ENCODE measurements around the gene SPACA6.
"Not testable (repeated sequence)": the region's sequence is repeated elsewhere in the genome, so short reads cannot be mapped to it uniquely, and the experiment has no call there.

SPACA6 gene

GRCh38 chr19:51706885-51707284 is 13.8 kb downstream of the SPACA6 start:
- DNase-seq, result no peak

DNA sequence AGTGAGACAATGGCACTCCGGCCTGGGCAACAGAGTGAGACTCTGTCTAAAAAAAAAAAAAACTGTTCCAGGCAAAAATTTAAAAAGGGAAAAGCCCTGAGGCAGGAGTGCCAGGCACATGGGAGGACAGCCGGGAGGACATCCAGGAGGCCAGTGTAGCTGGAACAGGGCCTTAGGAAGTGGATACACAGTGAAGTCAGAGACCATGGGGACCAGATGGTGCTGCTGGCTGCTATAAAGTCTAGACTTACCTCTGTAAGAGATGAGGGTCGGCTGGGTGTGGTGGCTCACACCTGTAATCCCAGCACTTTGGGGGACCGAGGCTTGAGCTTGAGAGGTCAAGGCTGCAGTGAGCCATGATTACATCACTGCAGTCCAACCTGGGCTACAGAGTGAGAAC is 15.7 kb downstream of the SPACA6 start:
- DNase-seq, result no peak

GRCh38 chr19:51709575-51709974 is 16.4 kb downstream of the SPACA6 start:
- DNase-seq, result no peak

DNA sequence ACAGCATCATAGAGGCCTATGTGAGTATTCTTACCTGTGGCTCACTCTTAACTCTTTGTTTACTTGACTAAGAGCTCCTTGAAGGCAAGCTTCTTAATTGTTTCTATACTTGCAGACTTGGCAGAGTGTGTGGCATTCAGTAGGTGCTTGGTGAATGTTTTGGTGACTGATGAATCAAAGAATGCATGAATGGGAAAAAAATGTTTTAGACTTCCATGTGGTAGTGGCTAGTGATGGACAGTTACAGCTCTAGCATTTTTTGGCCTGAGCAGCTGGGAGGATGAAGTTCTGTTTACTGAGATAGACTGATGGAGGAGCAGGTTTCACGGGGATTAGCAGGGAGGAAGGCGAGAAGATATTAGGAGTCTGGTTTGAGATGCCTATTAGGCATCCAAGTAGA is 17.0 kb downstream of the SPACA6 start:
- DNase-seq, result no peak

DNA sequence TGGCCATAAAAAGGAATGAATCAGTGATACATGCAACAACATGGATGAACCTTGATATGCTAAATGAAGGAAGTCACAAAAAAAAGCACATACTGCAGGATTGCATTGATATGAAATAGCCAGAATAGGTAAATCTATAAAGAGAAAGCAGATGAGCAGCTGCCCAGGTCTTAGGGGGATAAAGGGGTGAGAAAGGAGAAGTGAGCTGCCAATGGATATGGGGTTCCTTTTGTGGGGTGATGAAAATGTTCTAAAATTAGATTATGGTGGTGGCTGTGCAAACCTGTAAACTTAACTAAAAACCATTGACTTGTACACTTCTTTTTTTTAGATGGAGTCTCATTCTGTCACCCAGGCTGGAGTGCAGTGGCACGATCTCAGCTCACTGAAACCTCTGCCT is 18.6 kb downstream of the SPACA6 start:
- DNase-seq, result no peak

- DNase-seq, result peak; percentile 9
Observed at GRCh38 chr19:51712461-51713081, 19.4 kb downstream of the SPACA6 start.

GRCh38 chr19:51713319-51714285 is 20.5 kb downstream of the SPACA6 start:
- DNase-seq, result no peak

GRCh38 chr19:51714848-51715247 is 21.7 kb downstream of the SPACA6 start:
- DNase-seq, result no peak

DNA sequence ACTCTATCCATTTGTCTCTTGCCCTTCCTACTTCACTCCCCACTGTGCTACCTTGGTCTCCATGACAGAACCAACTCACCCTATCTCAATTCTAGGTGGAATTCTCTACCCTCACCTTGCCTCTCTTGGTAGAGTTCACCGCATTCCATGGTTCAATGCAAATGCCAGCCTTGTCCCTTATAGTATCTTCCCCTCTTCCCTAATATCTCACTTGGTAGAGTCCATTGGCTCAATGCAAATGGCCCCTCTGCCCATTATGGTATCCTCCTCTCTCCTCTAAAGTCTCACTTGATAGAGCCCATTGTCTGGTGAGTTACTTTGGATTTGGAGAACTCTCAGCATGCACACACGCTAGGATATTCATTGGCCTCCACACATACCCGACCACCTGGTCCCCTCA is 22.7 kb downstream of the SPACA6 start:
- no peak for DNase-seq

GRCh38 chr19:51716925-51717324 is 23.8 kb downstream of the SPACA6 start:
- no peak for DNase-seq

GRCh38 chr19:51719251-51719988 is 26.3 kb downstream of the SPACA6 start:
- DNase-seq, result no peak

DNA sequence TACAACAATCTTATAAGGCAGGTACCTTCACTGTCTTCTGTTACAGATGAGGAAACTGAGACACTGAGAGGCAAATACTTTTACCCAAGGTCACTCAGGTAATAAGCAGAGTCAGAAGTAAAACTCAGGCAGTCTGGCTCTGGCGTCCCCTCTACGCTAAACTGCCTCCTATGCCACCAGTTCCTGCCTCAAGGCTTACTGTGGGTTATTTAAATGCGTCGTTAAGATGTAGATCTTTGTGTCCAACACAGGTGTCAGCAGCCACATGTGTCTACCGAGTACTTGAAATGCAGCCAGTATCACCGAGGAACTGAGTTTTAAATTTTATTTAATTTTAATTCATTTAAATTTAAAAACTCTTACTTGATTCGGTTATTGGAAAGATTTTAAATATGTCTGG is 28.8 kb downstream of the SPACA6 start:
- DNase-seq, result no peak

- no peak for DNase-seq
Observed at GRCh38 chr19:51722492-51722891, 29.4 kb downstream of the SPACA6 start.

- DNase-seq, result no peak
Observed at GRCh38 chr19:51724543-51724942, 31.4 kb downstream of the SPACA6 start.

DNA sequence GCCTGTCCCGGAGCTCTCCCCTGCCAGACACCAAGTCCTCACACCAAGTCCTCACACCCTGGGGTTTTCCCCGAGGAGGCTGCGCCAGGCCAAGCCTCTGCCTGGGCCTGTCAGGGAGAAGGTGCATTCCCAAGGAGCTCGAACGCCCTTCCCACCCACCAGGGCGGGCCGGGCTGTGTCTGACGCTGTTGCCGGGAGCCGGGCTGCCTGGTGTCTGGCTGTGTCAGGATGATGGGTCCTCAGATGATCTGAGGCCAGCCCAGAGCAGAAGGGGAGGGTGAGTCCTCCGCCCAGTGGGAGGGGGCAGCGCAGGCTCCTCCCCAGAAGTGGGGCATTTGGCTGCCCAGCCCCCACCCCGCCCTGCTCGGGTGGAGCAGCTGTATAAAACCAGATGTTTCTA is 32.9 kb downstream of the SPACA6 start:
- DNase-seq, result no peak

- DNase-seq, result no peak
Observed at GRCh38 chr19:51727349-51727880, 34.3 kb downstream of the SPACA6 start.

GRCh38 chr19:51729781-51730180 is 36.7 kb downstream of the SPACA6 start:
- DNase-seq, result no peak

DNA sequence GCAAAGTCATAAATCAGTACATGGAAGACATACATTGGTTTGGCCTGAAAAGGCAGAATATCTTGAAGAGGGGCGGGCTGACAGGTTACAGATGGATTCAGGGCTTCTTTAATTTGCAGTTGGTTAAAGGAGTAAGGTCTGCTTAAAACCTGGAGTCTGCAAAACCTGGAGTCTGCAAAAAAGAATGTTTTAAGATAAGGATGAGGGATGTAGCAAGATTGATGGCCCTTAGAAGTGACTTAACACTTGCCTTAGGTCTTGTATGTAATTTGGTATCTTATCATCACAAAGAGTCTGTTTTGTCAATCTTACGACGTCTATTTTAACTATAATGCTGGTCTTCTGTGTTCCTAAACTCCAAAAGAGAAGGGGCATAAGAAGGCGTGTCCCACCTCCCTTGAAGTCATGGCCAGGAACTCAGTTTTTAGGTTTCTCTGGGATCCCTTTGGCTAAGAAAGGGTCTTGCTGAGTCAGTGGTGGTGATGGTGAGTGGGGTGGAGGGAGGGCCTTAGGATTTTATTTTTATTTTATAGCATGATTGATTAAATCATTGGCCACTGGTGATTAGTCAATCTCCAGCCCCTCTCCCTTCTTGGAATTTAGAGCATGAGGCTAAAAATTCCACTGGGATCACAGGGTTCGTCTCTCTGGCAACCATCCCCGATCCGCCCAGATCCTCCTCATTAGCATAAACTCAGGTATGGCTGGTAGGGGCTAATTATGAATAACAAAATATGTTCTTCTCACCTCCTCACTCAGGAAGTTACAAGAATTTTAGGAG is 40.8 kb downstream of the SPACA6 start:
- no peak for DNase-seq

GRCh38 chr19:51735759-51736449 is 42.8 kb downstream of the SPACA6 start:
- DNase-seq, result no peak

DNA sequence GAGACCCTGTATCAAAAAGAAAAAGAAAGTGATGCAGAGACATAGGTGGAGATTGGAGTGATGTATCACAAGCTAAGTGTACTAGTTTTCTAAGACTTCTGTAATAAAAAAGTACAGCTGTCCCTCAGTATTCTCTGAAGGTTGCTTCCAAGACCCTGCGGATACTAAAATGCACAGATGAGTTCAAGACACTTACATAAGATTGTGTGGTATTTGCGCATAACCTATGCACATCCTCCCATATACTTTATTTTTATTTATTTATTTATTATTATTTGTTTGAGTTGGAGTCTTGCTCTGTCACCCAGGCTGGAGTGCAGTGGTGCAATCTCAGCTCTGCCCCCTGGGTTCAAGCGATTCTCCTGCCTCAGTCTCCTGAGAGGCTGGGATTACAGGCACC is 44.3 kb downstream of the SPACA6 start:
- no peak for DNase-seq

DNA sequence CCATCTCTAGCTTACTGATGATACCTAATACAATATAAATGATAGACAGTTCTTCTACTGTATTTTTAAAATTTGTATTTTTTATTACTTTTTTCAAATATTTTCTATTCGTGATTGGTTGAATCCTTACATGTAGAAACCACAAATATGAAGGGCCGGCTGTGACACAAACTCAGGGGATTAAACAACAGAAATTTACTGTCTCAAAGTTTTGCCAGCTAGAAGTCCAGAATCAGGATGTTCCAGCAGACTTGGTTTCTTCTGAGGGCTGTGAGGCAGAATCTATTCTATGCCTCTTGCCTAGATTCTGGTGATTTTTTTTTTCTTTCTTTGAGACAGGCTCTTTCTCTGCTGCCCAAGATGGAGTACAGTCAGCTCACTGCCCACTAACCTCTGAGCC is 44.8 kb downstream of the SPACA6 start:
- DNase-seq, result no peak

DNA sequence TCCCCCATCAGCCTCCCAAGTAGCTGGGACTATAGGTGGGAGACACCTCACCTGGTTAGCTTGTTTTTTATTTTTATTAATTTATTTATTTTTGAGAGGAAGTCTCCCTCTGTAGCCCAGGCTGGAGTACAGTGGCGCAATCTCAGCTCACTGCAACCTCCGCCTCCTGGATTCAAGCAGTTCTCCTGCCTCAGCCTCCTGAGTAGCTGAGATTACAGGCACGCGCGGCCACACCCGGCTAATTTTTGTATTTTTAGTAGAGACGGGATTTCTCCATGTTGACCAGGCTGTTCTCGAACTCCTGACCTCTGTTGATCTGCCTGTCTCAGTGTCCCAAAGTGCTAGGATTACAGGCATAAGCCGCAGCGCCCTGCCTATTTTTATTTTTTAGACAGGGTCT is 45.4 kb downstream of the SPACA6 start:
- DNase-seq, result not testable (repeated sequence)
